ENCODE data around the gene FAM78A. TPM values are rescaled to one million over a fixed set of nuclear protein-coding genes. Genes with fewer than 3 reads are reported as not detected.

FAM78A gene
- total RNA-seq, 1 donor from 2014 or later = 14.9 TPM

- DNase-seq = no peak
- Mint-ChIP-seq H3K27me3 (ENCODE audit: unreplicated experiment) (no peaks in the 10 kb centered on the region), H3K27ac (ENCODE audit: unreplicated experiment) (peak overlapping the region; percentile 52), H3K36me3 (ENCODE audit: unreplicated experiment) (no peaks in the 10 kb centered on the region), H3K4me1 (ENCODE audit: low read depth, unreplicated experiment) (peaks cover 11% of the 10 kb centered on the region), H3K4me3 (ENCODE audit: unreplicated experiment) (no peak overlapping the region), H3K9me3 (ENCODE audit: unreplicated experiment) (no peaks in the 10 kb centered on the region)
- TF ChIP-seq, protein P1, sequence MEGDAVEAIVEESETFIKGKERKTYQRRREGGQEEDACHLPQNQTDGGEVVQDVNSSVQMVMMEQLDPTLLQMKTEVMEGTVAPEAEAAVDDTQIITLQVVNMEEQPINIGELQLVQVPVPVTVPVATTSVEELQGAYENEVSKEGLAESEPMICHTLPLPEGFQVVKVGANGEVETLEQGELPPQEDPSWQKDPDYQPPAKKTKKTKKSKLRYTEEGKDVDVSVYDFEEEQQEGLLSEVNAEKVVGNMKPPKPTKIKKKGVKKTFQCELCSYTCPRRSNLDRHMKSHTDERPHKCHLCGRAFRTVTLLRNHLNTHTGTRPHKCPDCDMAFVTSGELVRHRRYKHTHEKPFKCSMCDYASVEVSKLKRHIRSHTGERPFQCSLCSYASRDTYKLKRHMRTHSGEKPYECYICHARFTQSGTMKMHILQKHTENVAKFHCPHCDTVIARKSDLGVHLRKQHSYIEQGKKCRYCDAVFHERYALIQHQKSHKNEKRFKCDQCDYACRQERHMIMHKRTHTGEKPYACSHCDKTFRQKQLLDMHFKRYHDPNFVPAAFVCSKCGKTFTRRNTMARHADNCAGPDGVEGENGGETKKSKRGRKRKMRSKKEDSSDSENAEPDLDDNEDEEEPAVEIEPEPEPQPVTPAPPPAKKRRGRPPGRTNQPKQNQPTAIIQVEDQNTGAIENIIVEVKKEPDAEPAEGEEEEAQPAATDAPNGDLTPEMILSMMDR (IDR thresholded peaks at IDR 0.05; ENCODE audit: partially characterized antibody, unreplicated experiment) = no peak
These were observed 18.9 kb downstream of the FAM78A start for GRCh38 chr9:131257266-131258025.

DNA sequence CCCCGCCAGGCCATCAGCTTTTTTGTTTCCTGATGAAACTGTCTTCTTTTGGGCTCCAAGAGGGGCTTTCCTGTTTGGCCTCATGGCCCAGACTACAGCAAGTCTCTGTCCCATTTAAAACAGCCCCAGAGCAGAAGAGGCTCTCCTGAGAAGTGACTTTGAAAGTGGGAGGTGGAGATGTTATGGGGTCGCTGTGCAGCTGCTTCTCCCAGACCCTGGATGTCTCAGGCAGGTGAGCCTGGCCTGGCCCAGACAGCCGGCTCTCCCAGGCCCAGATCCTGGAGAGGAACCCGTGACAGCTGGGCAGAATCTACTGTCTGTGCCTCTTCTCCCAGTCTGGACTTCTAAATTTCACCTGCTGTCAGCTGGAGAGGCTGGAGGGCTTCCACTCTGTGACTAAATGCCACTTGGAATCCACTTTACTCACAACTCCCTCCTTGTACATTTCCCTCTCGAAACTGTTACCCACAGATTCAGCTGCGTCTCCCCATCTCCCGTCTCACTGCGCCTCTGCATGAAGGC, 20.6 kb downstream of the FAM78A start:
- peaks cover 11% of the 10 kb centered on the region for H3K4me1 Mint-ChIP-seq (ENCODE audit: low read depth, unreplicated experiment)
- H3K27me3 Mint-ChIP-seq (ENCODE audit: unreplicated experiment) = no peaks in the 10 kb centered on the region
- H3K36me3 Mint-ChIP-seq (ENCODE audit: unreplicated experiment) = no peaks in the 10 kb centered on the region
- no peak for DNase-seq
- H3K9me3 Mint-ChIP-seq (ENCODE audit: unreplicated experiment) = no peaks in the 10 kb centered on the region
- H3K27ac Mint-ChIP-seq (ENCODE audit: unreplicated experiment) = peak overlapping the region; percentile 53
- TF ChIP-seq, protein P1 (IDR thresholded peaks at IDR 0.05; ENCODE audit: partially characterized antibody, unreplicated experiment) = no peak
- H3K4me3 Mint-ChIP-seq (ENCODE audit: unreplicated experiment) = no peak overlapping the region

GRCh38 chr9:131254626-131255025, 21.7 kb downstream of the FAM78A start:
- TF ChIP-seq, protein P1 (IDR thresholded peaks at IDR 0.05; ENCODE audit: partially characterized antibody, unreplicated experiment) = no peak
- Mint-ChIP-seq H3K27me3 (ENCODE audit: unreplicated experiment) (no peaks in the 10 kb centered on the region), H3K4me1 (ENCODE audit: low read depth, unreplicated experiment) (peaks cover 11% of the 10 kb centered on the region), H3K27ac (ENCODE audit: unreplicated experiment) (no peak overlapping the region), H3K9me3 (ENCODE audit: unreplicated experiment) (no peaks in the 10 kb centered on the region), H3K4me3 (ENCODE audit: unreplicated experiment) (no peak overlapping the region), H3K36me3 (ENCODE audit: unreplicated experiment) (no peaks in the 10 kb centered on the region)
- no peak for DNase-seq

DNA sequence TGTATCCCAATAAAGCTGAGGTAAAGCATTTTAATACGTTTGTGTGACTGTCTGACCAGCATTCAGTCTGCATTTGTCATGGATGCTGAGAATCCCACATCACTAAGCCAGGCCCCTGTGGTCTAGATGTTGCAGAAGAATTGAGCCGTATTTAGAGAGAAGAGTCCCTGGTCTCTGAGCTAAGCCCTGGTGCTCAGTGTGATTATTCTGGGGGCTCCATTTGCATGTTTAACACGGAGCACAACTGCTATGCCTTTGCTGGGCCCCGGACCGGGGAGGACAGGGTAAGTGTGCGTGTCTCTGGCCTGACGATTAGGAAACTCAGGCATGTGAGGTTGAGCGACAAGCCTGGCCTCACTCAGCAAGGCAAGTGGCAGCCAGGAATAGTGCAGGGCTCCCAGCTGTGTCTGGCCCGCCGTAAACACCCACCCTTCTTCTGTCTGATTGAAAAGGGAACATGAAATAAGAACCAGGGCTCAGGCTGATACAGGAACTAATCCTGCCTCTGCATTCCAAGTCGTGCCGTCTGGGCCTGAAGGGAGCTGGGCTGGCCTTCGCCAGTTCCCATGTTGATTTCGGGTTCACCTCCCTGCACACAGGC, 22.3 kb downstream of the FAM78A start:
- no peak overlapping the region for H3K27ac Mint-ChIP-seq (ENCODE audit: unreplicated experiment)
- no peak overlapping the region for H3K4me3 Mint-ChIP-seq (ENCODE audit: unreplicated experiment)
- TF ChIP-seq, protein P1 (IDR thresholded peaks at IDR 0.05; ENCODE audit: partially characterized antibody, unreplicated experiment) = no peak
- no peaks in the 10 kb centered on the region for H3K9me3 Mint-ChIP-seq (ENCODE audit: unreplicated experiment)
- H3K36me3 Mint-ChIP-seq (ENCODE audit: unreplicated experiment) = no peaks in the 10 kb centered on the region
- H3K27me3 Mint-ChIP-seq (ENCODE audit: unreplicated experiment) = no peaks in the 10 kb centered on the region
- no peak for DNase-seq
- peaks cover 11% of the 10 kb centered on the region for H3K4me1 Mint-ChIP-seq (ENCODE audit: low read depth, unreplicated experiment)

DNA sequence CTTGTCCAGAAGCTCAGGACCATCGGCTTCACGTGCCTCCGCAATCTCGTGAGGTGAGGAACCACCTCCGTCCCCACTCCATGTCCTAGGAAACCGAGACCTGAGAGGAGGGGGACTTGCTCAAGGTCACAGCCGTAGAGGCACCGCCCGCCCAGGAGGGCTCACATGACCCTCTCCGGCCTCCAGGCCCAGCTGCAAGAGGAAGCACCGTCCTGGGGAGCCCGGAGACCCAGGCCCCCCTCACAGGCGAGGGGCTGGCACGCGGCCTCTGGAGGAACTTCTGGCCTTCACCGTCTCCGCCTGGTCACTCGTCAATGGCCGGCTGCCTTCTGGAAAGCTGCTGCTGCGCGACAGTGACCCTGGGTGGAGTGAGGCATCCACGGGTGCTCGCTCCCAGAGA, 24.2 kb downstream of the FAM78A start:
- Mint-ChIP-seq H3K9me3 (ENCODE audit: unreplicated experiment) (no peaks in the 10 kb centered on the region), H3K4me1 (ENCODE audit: low read depth, unreplicated experiment) (peaks cover 9% of the 10 kb centered on the region), H3K27me3 (ENCODE audit: unreplicated experiment) (no peaks in the 10 kb centered on the region), H3K27ac (ENCODE audit: unreplicated experiment) (no peak overlapping the region), H3K36me3 (ENCODE audit: unreplicated experiment) (no peaks in the 10 kb centered on the region), H3K4me3 (ENCODE audit: unreplicated experiment) (no peak overlapping the region)
- TF ChIP-seq, protein P1 (IDR thresholded peaks at IDR 0.05; ENCODE audit: partially characterized antibody, unreplicated experiment) = no peak
- DNase-seq = no peak

Measured in glutamatergic neuron (in vitro differentiated cells).